GM12864 (cell line): ENCODE measurements around the gene COG1.
A peak's percentile ranks its signal among the peaks of the same experiment; 100 is the strongest.

Experiments
- DNase-seq: peaks from one replicate; pipeline ENCODE4 v3.0.0-alpha.2; 2011; ENCODE audit warnings: low read depth
- H3K4me3 ChIP-seq: 2 replicates; pipeline ENCODE4 v1.5.1; 2011; ENCODE audit warnings: mild to moderate bottlenecking, low read depth, low read length, control low read depth
- CTCF ChIP-seq: IDR thresholded peaks from 2 replicates; pipeline ENCODE4 v1.5.1; 2011; ENCODE audit warnings: low read depth, mild to moderate bottlenecking, moderate library complexity, low read length, control low read depth, inconsistent platforms; ENCODE audit errors: missing control alignments

COG1 gene

GRCh38 chr17:73230088-73230487 is 37.2 kb downstream of the COG1 start:
- no peak for DNase-seq
- no peak overlapping the region for H3K4me3 ChIP-seq

GRCh38 chr17:73231395-73231794 is 38.5 kb downstream of the COG1 start:
- no peak for TF ChIP-seq CTCF
- peak overlapping the region; percentile 75 for H3K4me3 ChIP-seq
- no peak for DNase-seq

More at GRCh38 chr17:73230088-73230487, 37.2 kb downstream of the COG1 start:
- no peak for TF ChIP-seq CTCF

GRCh38 chr17:73231841-73232586 is 39.2 kb downstream of the COG1 start:
- TF ChIP-seq CTCF, result no peak
- DNase-seq, result peak; percentile 87
- H3K4me3 ChIP-seq, result peak overlapping the region; percentile 75

- TF ChIP-seq CTCF, result no peak
- peak overlapping the region; percentile 75 for H3K4me3 ChIP-seq
- DNase-seq, result no peak
Observed at GRCh38 chr17:73232587-73233373, 39.9 kb downstream of the COG1 start.

GRCh38 chr17:73234736-73235135 is 41.9 kb downstream of the COG1 start:
- DNase-seq, result no peak
- no peak for TF ChIP-seq CTCF
- H3K4me3 ChIP-seq, result no peak overlapping the region

GRCh38 chr17:73237714-73238113 is 44.9 kb downstream of the COG1 start:
- TF ChIP-seq CTCF, result no peak
- DNase-seq, result no peak
- H3K4me3 ChIP-seq, result no peak overlapping the region

- DNase-seq, result no peak
- H3K4me3 ChIP-seq, result no peak overlapping the region
- no peak for TF ChIP-seq CTCF
Observed at GRCh38 chr17:73240561-73240960, 47.7 kb downstream of the COG1 start.
